Myocyte (in vitro differentiated cells): Measurements from ENCODE around the gene GNPTAB. TPM values are rescaled to one million over a fixed set of nuclear protein-coding genes. Genes with fewer than 3 reads are reported as not detected.
"Not testable (repeated sequence)": the region's sequence is repeated elsewhere in the genome, so short reads cannot be mapped to it uniquely, and the experiment has no call there.

Experiments
- DNase-seq: peaks from one replicate; pipeline ENCODE4 v3.0.0-alpha.2; 2012; ENCODE audit warnings: low read depth
- total RNA-seq: library from RNA; depleted of rRNA; stranded (reverse); fragments of >200 nt; gene quantifications from 2 replicates; pipeline ENCODE4 v1.2.3, GENCODE V29; 2014

Gene GNPTAB
- total RNA-seq, 1 donor from 2014 or later = 33.5 TPM

DNA sequence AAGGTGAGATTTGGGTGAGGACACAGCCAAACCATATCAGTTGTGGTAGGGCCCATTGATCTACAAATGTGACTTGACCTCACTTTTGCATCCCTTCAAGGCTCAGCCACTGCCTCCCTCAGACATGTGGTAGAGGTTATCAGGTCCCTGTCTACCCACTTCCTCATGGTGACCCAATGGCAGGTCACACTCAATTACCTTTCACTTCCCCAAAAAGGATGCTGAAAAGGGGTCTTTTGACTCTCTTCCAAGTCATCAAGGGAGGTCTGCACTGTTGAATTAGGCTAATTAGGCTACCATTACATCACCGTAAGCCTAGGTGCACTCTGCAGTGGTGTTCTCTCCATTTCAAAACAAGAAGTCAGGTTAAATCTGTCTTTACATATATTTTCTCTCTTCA is 24.0 kb upstream of the GNPTAB start:
- no peak for DNase-seq

GRCh38 chr12:101852998-101853397 is 22.2 kb upstream of the GNPTAB start:
- DNase-seq = no peak

GRCh38 chr12:101850199-101850598 is 19.4 kb upstream of the GNPTAB start:
- no peak for DNase-seq

GRCh38 chr12:101847325-101847724 is 16.6 kb upstream of the GNPTAB start:
- DNase-seq = no peak

- DNase-seq = no peak
Observed at GRCh38 chr12:101845137-101845711, 14.5 kb upstream of the GNPTAB start.

- no peak for DNase-seq
Observed at GRCh38 chr12:101841069-101841468, 10.3 kb upstream of the GNPTAB start.

DNA sequence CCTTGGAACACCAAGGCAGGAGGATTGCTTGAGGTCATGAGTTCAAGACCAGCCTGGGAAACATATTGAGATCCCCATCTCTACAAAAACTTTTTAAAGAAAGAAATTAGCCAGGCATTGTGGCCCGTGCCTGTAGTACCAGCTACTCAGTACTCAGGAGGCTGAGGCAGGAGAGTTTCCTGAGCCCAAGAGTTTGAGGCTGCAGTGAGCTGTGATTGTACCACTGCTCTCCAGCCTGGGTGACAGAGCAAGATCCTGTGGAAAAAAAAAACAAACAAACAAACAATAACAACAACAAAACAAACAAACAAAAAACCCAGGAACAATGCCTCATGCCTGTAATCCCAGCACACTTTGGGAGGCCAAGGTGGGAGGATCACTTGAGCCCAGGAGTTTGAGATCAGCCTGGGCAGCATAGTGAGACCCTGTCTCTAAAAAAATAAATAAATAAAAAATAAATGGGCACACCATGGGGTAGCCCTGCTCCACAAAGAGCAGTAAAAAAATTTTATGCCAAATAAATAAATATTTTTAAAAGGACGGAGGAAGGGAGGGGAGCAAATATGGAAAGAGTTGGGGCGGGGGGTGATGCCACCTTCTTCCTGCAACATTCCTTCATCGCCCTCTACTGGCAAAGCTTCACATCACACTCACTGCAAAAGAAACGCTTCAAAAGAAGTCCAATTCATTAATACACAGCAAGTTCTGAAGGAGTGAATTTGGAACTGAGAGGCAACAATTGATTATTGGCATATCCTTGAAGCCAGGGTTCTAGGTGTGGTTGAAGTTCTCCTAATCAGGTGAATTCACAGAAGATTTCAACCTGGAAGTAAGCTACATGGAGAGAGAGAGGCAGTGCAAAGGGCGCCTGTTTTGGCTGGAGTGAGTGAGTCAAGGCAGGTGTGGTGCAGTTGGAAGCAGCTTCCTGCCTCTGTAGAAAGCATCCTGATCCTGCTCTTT is 8.8 kb upstream of the GNPTAB start:
- peak; percentile 74 for DNase-seq

- no peak for DNase-seq
Observed at GRCh38 chr12:101838628-101839323, 8.0 kb upstream of the GNPTAB start.

- DNase-seq = no peak
Observed at GRCh38 chr12:101832030-101832429, 1.3 kb upstream of the GNPTAB start.

DNA sequence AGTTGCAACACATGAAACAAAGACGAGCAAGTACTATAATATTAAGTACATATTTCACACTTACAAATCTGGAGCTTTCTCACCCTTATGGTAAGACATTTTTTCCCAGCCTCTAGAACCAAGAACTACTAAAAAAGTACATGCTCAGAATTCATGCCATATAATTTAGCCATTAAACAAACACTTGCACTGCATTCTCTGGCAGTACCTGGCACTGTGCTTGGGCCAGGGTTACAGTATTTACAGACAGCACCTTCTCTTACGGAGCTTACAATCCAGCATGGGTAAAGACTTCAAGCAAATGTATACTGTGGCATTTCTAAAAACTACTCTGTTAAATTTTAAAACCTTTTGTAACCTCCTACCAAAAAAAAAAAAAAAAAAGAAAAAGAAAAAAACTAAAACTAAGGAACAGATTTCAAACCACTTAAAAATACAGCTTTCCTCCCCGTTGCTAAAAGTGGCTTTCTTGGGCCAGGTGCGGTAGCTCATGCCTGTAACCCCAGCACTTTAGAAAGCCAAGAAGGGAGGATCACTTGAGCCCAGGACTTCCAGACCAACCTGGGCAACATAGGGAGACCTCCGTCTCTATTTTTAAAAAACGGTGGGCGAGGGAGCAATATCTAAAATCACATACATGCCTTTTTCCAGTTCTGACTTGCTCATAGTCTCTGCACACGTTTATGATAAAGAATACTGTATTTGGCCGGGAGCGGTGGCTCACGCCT is 956 bp downstream of the GNPTAB start:
- no peak for DNase-seq

GRCh38 chr12:101828463-101829196 is 2.1 kb downstream of the GNPTAB start:
- DNase-seq = peak; percentile 41

DNA sequence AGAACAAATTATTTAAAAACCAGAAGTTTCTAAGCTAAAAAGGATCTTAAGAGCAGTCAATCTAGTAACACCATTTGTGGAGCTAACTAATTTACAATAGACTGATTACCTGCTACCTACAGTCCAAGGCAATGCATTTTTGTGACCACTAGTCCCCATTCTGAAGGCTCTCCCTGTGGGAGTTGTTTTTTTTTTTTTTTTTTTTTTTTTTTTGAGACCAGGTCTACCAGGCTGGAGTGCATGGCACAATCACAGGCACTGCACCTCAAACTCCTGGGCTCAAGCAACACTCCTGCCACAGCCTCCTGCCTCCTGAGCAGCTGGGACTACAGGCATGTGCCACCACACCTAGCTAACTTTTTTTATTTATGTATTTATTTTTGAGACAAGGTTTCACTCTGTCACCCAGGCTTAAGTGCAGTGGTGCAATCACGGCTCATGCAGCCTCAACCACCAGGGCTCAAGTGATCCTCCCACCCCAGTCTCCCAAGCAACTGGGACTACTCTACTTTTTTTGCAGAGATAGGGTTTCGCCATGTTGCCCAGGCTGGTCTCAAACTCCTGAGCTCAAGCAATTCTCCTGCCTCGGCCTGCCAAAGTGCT is 3.9 kb downstream of the GNPTAB start:
- DNase-seq = no peak

GRCh38 chr12:101824831-101825230 is 5.9 kb downstream of the GNPTAB start:
- no peak for DNase-seq

- peak; percentile 73 for DNase-seq
Observed at GRCh38 chr12:101823891-101824290, 6.9 kb downstream of the GNPTAB start.

DNA sequence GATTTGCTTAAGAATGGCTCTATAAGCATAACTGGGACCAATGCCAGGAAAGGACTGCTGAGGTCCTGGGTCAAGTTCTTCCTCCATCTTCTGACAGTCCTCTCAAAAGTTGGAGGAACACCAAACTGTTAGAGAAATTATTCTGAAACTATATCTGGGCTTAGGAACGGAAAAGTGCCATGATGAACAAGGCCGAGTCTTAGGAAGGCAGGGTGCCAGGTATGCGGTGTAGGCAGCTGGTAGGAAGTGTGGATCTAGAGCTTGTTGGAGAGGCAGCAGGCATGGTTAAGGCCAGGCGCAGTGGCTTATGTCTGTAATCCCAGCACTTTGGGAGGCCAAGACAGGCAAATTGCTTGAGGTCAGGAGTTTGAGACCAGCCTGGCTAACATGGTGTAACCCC is 7.7 kb downstream of the GNPTAB start:
- DNase-seq = no peak

DNA sequence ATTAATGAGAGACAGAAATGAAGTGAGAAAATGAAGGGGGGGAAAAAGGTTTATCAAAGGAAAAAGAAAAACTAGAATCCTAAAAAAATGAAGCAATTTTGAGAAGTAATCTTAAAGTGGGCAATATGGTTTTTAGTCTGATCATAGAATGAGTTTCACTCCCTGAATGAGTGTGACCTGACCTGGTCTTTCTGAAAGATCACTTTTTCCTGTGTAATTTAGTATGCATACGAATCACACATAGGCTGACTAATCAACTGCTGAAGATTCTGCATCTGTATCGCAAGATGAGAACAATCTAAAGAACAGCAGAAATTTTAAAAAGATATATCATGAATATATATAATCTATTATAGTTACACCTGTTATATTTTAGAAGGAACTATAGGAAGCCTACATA is 11.3 kb downstream of the GNPTAB start:
- no peak for DNase-seq

DNA sequence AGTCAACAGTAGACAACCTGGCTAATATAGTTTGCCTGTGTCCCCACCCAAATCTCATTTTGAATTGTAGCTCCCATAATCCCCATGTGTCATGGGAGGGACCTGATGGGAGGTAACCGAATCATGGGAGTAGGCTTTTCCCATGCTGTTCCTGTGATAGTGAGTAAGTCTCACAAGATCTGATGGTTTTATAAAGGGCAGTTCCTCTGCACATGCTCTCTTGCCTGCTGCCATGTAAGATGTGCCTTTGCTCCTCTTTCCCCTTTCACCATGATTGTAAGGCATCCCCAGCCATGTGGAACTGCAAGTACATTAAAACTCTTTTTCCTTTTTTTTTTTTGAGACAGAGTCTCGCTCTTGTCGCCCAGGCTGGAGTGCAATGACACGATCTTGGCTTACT is 12.1 kb downstream of the GNPTAB start:
- DNase-seq = not testable (repeated sequence)

- DNase-seq = no peak
Observed at GRCh38 chr12:101813117-101813516, 17.6 kb downstream of the GNPTAB start.

- not testable (repeated sequence) for DNase-seq
Observed at GRCh38 chr12:101812716-101813115, 18.0 kb downstream of the GNPTAB start.

- not testable (repeated sequence) for DNase-seq
Observed at GRCh38 chr12:101811342-101811741, 19.4 kb downstream of the GNPTAB start.
